T-cell (primary cell): Measurements from ENCODE around the gene CCL4. TPM values are rescaled to one million over a fixed set of nuclear protein-coding genes. Genes with fewer than 3 reads are reported as not detected.

ENCODE experiments used
- ATAC-seq, 4 experiments: fragments of 200-7000 bp in 3 of 4; fragments of 150-1000 bp in 1 of 4; cut with Tn5 transposase; replicated peaks in 1 of 4; 1 replicate in 3 of 4; 2 replicates in 1 of 4; pipeline ENCODE4 v1.10.0; 2021; ENCODE audit warnings: moderate library complexity in 3 of 4, mild to moderate bottlenecking in 2 of 4, moderate number of reproducible peaks in 1 of 4
- CTCF ChIA-PET, 2 donors: fragments of 300-600 bp; sonication (Branson Sonifier 250); formaldehyde crosslinking; loops; one replicate each; lab custom pipeline; 2022; ENCODE audit warnings: antibody characterized with exemption in 2 of 2; lab: Charles Lee
- POLR2A ChIA-PET, 2 donors: fragments of 300-600 bp; sonication (Branson Sonifier 250); formaldehyde crosslinking; loops; one replicate each; lab custom pipeline; 2022; ENCODE audit warnings: antibody characterized with exemption in 2 of 2; lab: Charles Lee
- DNase-seq, 35 experiments: peaks; one replicate each; pipeline versions ENCODE4 v3.0.0 to v3.0.0-alpha.2; 2013 to 2023
- H3K27ac ChIP-seq: one replicate; pipeline ENCODE4 v1.5.1; 2013; ENCODE audit warnings: low read length
- H3K27me3 ChIP-seq, 2 experiments: replicated peaks in 1 of 2; 1 replicate in 1 of 2; 2 replicates in 1 of 2; pipeline versions ENCODE4 v1.6.1 to v1.7.0; 2013; ENCODE audit warnings: low read length in 1 of 2, mixed read lengths in 1 of 2; ENCODE audit not compliant: control insufficient read depth in 2 of 2, insufficient read depth in 2 of 2; ENCODE audit errors: extremely low read depth in 1 of 2
- H3K36me3 ChIP-seq, 2 donors: 1 replicate in 1 of 2; 2 replicates in 1 of 2; pipeline versions ENCODE4 v1.6.1 to v1.7.0; 2013; ENCODE audit warnings: low read length in 1 of 2; ENCODE audit not compliant: control insufficient read depth in 2 of 2, insufficient read depth in 1 of 2; ENCODE audit errors: extremely low read depth in 1 of 2
- H3K4me1 ChIP-seq, 2 experiments: 1 replicate in 1 of 2; 2 replicates in 1 of 2; pipeline versions ENCODE4 v1.6.1 to v1.7.0; 2013; ENCODE audit warnings: low read length in 2 of 2, mixed read lengths in 1 of 2; ENCODE audit not compliant: insufficient read depth in 2 of 2, control insufficient read depth in 1 of 2; ENCODE audit errors: extremely low read depth in 1 of 2
- H3K4me3 ChIP-seq, 2 donors: 1 replicate in 1 of 2; 2 replicates in 1 of 2; pipeline versions ENCODE4 v1.5.1 to v1.7.0; 2013; ENCODE audit warnings: mild to moderate bottlenecking in 2 of 2, low read length in 1 of 2, moderate library complexity in 1 of 2; ENCODE audit not compliant: control insufficient read depth in 1 of 2; ENCODE audit errors: extremely low read depth in 1 of 2
- H3K9me3 ChIP-seq: 2 replicates; pipeline ENCODE4 v1.7.0; 2013
- H3K27ac Mint-ChIP-seq, 2 donors: one replicate each; pipeline ENCODE4 v1.8.0; 2020 to 2021; ENCODE audit warnings: mild to moderate bottlenecking in 2 of 2, mixed read lengths in 2 of 2
- H3K27me3 Mint-ChIP-seq, 2 donors: one replicate each; pipeline ENCODE4 v1.8.0; 2021 to 2022; ENCODE audit warnings: mixed read lengths in 2 of 2
- H3K36me3 Mint-ChIP-seq: one replicate; pipeline ENCODE4 v1.8.0; 2021; ENCODE audit warnings: mixed read lengths
- H3K4me1 Mint-ChIP-seq, 3 donors: one replicate each; pipeline ENCODE4 v1.8.0; 2020 to 2022; ENCODE audit warnings: mixed read lengths in 3 of 3, mild to moderate bottlenecking in 1 of 3
- H3K4me3 Mint-ChIP-seq, 3 donors: one replicate each; pipeline ENCODE4 v1.8.0; 2020 to 2022; ENCODE audit warnings: mild to moderate bottlenecking in 3 of 3, mixed read lengths in 3 of 3, moderate library complexity in 3 of 3
- H3K9me3 Mint-ChIP-seq, 3 donors: one replicate each; pipeline ENCODE4 v1.8.0; 2020 to 2022; ENCODE audit warnings: mixed read lengths in 3 of 3
- WGBS: methylation state at CpG from one replicate; pipeline ENCODE4 v1.1.5; 2013; ENCODE audit warnings: missing lambda C conversion rate; ENCODE audit not compliant: insufficient coverage; 5-methylcytosine and 5-hydroxymethylcytosine counted together
- total RNA-seq, 35 experiments: library from RNA in 6 of 35; stranded (reverse) in 6 of 35; fragments of 120-200 nt in 1 of 35; gene quantifications; one replicate each; pipeline versions ENCODE4 v1.2.1 to v1.2.4 and lab custom pipeline; 2013 to 2026

The CCL4 gene
- total RNA-seq, 5 donors from 2014 or later (not counting 1 experiment from before 2014, with no cell fraction given): 6.2 to 20.4 (median 16.1) TPM

DNA sequence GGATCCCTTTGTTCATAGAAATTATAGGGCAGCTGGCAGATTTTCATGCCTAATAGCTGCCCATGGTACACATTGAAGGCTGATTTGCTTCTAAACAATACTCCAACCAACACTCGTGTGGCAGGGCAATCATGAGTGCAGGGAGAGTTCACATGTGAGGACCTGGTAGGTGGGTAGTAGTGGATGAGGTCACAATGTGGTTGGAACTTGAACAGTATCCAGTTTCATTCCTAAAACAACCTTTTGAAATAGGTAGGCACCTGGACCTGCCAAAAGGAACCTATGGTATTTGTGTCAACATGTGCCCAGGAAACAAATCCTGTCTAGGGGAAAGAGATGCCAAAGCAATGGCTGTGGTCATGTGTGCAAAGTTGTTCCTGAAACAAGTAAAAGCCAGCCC is 32.8 kb downstream of the CCL4 start:
- H3K27me3 ChIP-seq: no peaks in the 10 kb centered on the region
- H3K4me3 Mint-ChIP-seq: no peak overlapping the region
- peaks cover 15 to 36% of the 10 kb centered on the region in 2 donors for H3K27me3 Mint-ChIP-seq
- no peaks in the 10 kb centered on the region for H3K4me1 ChIP-seq
- no peaks in the 10 kb centered on the region for H3K36me3 Mint-ChIP-seq
- DNase-seq (no peak), ATAC-seq (no peak)
- H3K36me3 ChIP-seq: no peaks in the 10 kb centered on the region
- ChIA-PET POLR2A (no interaction called here), CTCF (interaction anchor here in 1 of 2 donors (0.5 kb wide), 1 partner anchor 1370 kb away, joined by 3 read pairs; no protein-coding TSS in a partner anchor)
- no peak overlapping the region for H3K27ac ChIP-seq
- no peaks in the 10 kb centered on the region for H3K9me3 Mint-ChIP-seq
- no peaks in the 10 kb centered on the region for H3K9me3 ChIP-seq
- H3K4me3 ChIP-seq: no peak overlapping the region
- H3K27ac Mint-ChIP-seq: no peak overlapping the region
- WGBS: no CpG with 5 or more reads among the region's 1 CpG
- H3K4me1 Mint-ChIP-seq: no peaks in the 10 kb centered on the region

- Histone ChIP-seq H3K4me1 (no peaks in the 10 kb centered on the region), H3K27ac (no peak overlapping the region), H3K9me3 (no peaks in the 10 kb centered on the region), H3K36me3 (no peaks in the 10 kb centered on the region), H3K4me3 (no peak overlapping the region), H3K27me3 (no peaks in the 10 kb centered on the region)
- no peak for ATAC-seq
- ChIA-PET CTCF (no interaction called here), POLR2A (no interaction called here)
- Mint-ChIP-seq H3K27ac (no peak overlapping the region), H3K27me3 (peaks cover 6 to 7% of the 10 kb centered on the region in 2 donors), H3K4me3 (no peak overlapping the region), H3K36me3 (no peaks in the 10 kb centered on the region), H3K9me3 (no peaks in the 10 kb centered on the region), H3K4me1 (no peaks in the 10 kb centered on the region)
- DNase-seq: no peak
Measured at GRCh38 chr17:36142235-36142634, 38.6 kb downstream of the CCL4 start.

- H3K27ac ChIP-seq: no peak overlapping the region
- POLR2A ChIA-PET: no interaction called here
- H3K9me3 Mint-ChIP-seq: no peaks in the 10 kb centered on the region
- H3K4me3 Mint-ChIP-seq: no peak overlapping the region
- H3K4me3 ChIP-seq: no peak overlapping the region
- peaks cover 0 to 3% of the 10 kb centered on the region in 2 experiments for H3K4me1 ChIP-seq
- no peak overlapping the region for H3K27ac Mint-ChIP-seq
- H3K9me3 ChIP-seq: no peaks in the 10 kb centered on the region
- WGBS: no CpG with 5 or more reads among the region's 8 CpGs
- DNase-seq (no peak), ATAC-seq (no peak)
- no peaks in the 10 kb centered on the region for H3K36me3 Mint-ChIP-seq
- CTCF ChIA-PET: interaction anchor here in 1 of 2 donors (0.9 kb wide), 1 partner anchor 173 kb away, joined by 3 read pairs; no protein-coding TSS in a partner anchor
- H3K27me3 Mint-ChIP-seq: peaks cover 5 to 6% of the 10 kb centered on the region in 2 donors
- no peaks in the 10 kb centered on the region for H3K4me1 Mint-ChIP-seq
- H3K27me3 ChIP-seq: no peaks in the 10 kb centered on the region
- H3K36me3 ChIP-seq: no peaks in the 10 kb centered on the region
Measured at GRCh38 chr17:36142806-36143205, 39.2 kb downstream of the CCL4 start.

DNA sequence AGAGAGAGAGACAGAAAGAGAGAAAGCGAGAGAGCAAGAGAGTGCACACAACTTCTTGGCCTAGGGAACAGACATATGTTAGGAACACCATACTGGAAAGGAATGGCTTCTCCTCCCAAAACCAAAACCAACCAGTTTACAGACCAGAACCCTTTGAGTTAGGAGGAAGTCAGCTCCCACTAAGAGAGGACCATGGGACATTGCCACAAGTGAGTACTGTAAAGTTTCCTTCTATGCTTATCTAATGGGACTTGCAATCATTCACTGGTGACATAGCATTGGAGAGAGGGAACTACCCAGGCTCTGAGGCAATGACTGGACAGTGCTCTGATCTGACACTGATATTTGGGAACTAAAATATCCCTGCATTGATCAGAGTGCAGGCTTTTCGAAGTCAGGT is 40.4 kb downstream of the CCL4 start:
- Histone ChIP-seq H3K27me3 (no peaks in the 10 kb centered on the region), H3K4me3 (no peak overlapping the region), H3K36me3 (no peaks in the 10 kb centered on the region), H3K27ac (no peak overlapping the region), H3K4me1 (peaks cover 0 to 3% of the 10 kb centered on the region in 2 experiments), H3K9me3 (no peaks in the 10 kb centered on the region)
- H3K27ac Mint-ChIP-seq: no peak overlapping the region
- ChIA-PET CTCF (no interaction called here), POLR2A (no interaction called here)
- 80% methylated on average over 1 of the region's 2 CpGs for WGBS
- no peak for ATAC-seq
- no peaks in the 10 kb centered on the region for H3K36me3 Mint-ChIP-seq
- peaks cover 4 to 10% of the 10 kb centered on the region in 2 donors for H3K27me3 Mint-ChIP-seq
- H3K4me3 Mint-ChIP-seq: no peak overlapping the region
- H3K4me1 Mint-ChIP-seq: peaks cover 0 to 4% (median 3%) of the 10 kb centered on the region in 3 donors
- H3K9me3 Mint-ChIP-seq: no peaks in the 10 kb centered on the region
- DNase-seq: no peak

GRCh38 chr17:36144981-36145729 is 41.5 kb downstream of the CCL4 start:
- H3K4me1 ChIP-seq: peaks cover 0 to 3% of the 10 kb centered on the region in 2 experiments
- ChIA-PET POLR2A (no interaction called here), CTCF (interaction anchor here in 1 of 2 donors (2.0 kb wide), 1 partner anchor 169 kb away, joined by 16 read pairs; no protein-coding TSS in a partner anchor)
- ATAC-seq (no peak), DNase-seq (no peak)
- no peak overlapping the region for H3K4me3 Mint-ChIP-seq
- 100% methylated on average over 1 of the region's 5 CpGs for WGBS
- H3K9me3 Mint-ChIP-seq: no peaks in the 10 kb centered on the region
- no peaks in the 10 kb centered on the region for H3K36me3 ChIP-seq
- H3K9me3 ChIP-seq: no peaks in the 10 kb centered on the region
- peaks cover 0 to 5% of the 10 kb centered on the region in 2 experiments for H3K27me3 ChIP-seq
- H3K27ac Mint-ChIP-seq: no peak overlapping the region
- no peaks in the 10 kb centered on the region for H3K36me3 Mint-ChIP-seq
- peaks cover 15 to 20% of the 10 kb centered on the region in 2 donors for H3K27me3 Mint-ChIP-seq
- peaks cover 0 to 8% (median 5%) of the 10 kb centered on the region in 3 donors for H3K4me1 Mint-ChIP-seq
- no peak overlapping the region for H3K27ac ChIP-seq
- H3K4me3 ChIP-seq: no peak overlapping the region

DNA sequence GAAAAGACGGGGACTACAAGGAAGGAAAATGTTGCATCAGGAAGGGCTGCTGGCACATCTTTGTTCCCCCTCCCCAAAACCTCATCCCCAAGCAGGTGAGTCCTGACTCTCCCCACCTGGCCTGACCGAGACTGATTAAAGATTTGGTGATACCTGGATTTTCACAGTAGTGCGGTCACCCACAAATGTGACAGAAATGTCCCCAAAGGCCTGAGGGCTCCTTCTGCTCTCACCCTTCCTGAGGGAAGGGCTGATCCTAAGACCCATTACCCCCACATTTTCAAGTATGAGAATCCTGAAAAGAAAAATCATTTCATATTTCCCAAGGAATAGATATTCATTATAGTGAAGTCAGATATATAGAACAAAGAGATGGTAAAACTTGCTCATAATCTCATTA is 44.0 kb downstream of the CCL4 start:
- Mint-ChIP-seq H3K27me3 (peaks cover 15 to 30% of the 10 kb centered on the region in 2 donors), H3K4me1 (peaks cover 0 to 8% (median 5%) of the 10 kb centered on the region in 3 donors), H3K9me3 (no peaks in the 10 kb centered on the region), H3K4me3 (no peak overlapping the region), H3K36me3 (no peaks in the 10 kb centered on the region), H3K27ac (no peak overlapping the region)
- H3K9me3 ChIP-seq: no peaks in the 10 kb centered on the region
- peaks cover 0 to 5% of the 10 kb centered on the region in 2 experiments for H3K27me3 ChIP-seq
- WGBS: 100% methylated on average over 3 of the region's 3 CpGs
- H3K4me3 ChIP-seq: no peak overlapping the region
- H3K36me3 ChIP-seq: no peaks in the 10 kb centered on the region
- ChIA-PET CTCF (interaction anchor here in 1 of 2 donors (2.0 kb wide), 1 partner anchor 172 kb away, joined by 16 read pairs; no protein-coding TSS in a partner anchor), POLR2A (no interaction called here)
- H3K27ac ChIP-seq: no peak overlapping the region
- H3K4me1 ChIP-seq: peaks cover 0 to 3% of the 10 kb centered on the region in 2 experiments
- ATAC-seq: no peak
- no peak for DNase-seq
